HEK293T (cell line): ENCODE measurements around the gene SLC44A5.

Experiments
- FOXK2 ChIP-seq: fragments of 450-650 bp; IDR thresholded peaks from 2 replicates; pipeline ENCODE4 v1.6.1; 2016; ENCODE audit warnings: mild to moderate bottlenecking
- FOXM1 ChIP-seq: fragments of 450-650 bp; IDR thresholded peaks from 2 replicates; pipeline ENCODE4 v1.6.1; 2017; ENCODE audit warnings: mild to moderate bottlenecking, borderline replicate concordance
- HDGF ChIP-seq: fragments of 450-650 bp; IDR thresholded peaks from 2 replicates; pipeline ENCODE4 v1.6.1; 2017; ENCODE audit warnings: antibody characterized with exemption, borderline replicate concordance
- L3MBTL2 ChIP-seq: fragments of 450-650 bp; conservative IDR thresholded peaks from 2 replicates; pipeline ENCODE4 v1.6.1; 2016; ENCODE audit warnings: mild to moderate bottlenecking
- NFRKB ChIP-seq: fragments of 450-650 bp; IDR thresholded peaks from 2 replicates; pipeline ENCODE4 v1.6.1; 2016; ENCODE audit warnings: mild to moderate bottlenecking, moderate library complexity
- SP1 ChIP-seq: fragments of 450-650 bp; IDR thresholded peaks from 2 replicates; pipeline ENCODE4 v1.6.1; 2017
- SUZ12 ChIP-seq: fragments of 450-650 bp; IDR thresholded peaks from 2 replicates; pipeline ENCODE4 v1.6.1; 2016; ENCODE audit warnings: mild to moderate bottlenecking

DNA sequence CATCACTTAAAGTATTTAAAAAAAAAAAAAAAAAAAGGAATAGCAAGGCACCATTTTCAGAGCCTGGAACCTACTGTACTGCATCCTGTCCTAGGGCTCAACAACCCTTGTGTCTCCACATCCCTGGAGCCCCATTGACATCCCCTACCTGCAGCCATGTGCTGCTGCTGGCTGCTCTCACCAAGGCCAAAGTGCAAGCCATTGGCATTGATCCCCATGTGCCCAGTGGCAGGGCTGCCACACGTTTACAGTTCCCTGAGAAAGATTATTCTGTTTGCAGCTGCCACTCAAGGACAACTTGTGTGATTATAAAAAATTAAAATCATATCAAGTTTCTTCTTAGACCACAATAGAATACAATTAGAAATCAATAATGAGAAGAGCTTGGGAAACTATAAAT, 346.8 kb downstream of the SLC44A5 start:
- TF ChIP-seq NFRKB (no peak), L3MBTL2 (no peak), SP1 (no peak), FOXM1 (no peak), FOXK2 (no peak), SUZ12 (no peak), HDGF (no peak)
